Measurements from ENCODE around the gene IL3. TPM values are rescaled to one million over a fixed set of nuclear protein-coding genes. Genes with fewer than 3 reads are reported as not detected.

The IL3 gene
- total RNA-seq, 1 experiment from 2014 or later = not detected

GRCh38 chr5:132073231-132074013 lies 13.0 kb downstream of the IL3 start, which contains the start of gene CSF2:
Gene CSF2 (plus strand): TSS chr5:132073789. CDS start chr5:132073824, 35 bp downstream.
- POLR2A ChIA-PET = no interaction called here
- H3K4me1 ChIP-seq (ENCODE audit: control insufficient read depth, insufficient read depth, low read length) = peaks cover 3% of the 10 kb centered on the region; the same call in 1 of the 2 replicates
- in situ Hi-C loops (cut with HindIII; ENCODE audit: low pct_unique_long_range_greater_than_20kb, low sequenced_read_pairs) (no loop called here), intact Hi-C loops (cut with micrococcal nuclease; ENCODE audit: unreplicated experiment) (no loop called here)
- CTCF ChIA-PET = interaction anchor here (0.6 kb wide), 1 partner anchor 266 kb away, joined by 7 read pairs; no protein-coding TSS in a partner anchor
- DNase-seq (ENCODE audit: low read depth, low spot score) (no peak), ATAC-seq (peak; percentile 80)
- H3K27ac ChIP-seq (ENCODE audit: low read length) = no peak within 1 kb of the TSS
- no peak for TF ChIP-seq TCF7L2 (IDR thresholded peaks at IDR 0.05; ENCODE audit: low read depth, low read length)
- TF ChIP-seq POLR2AphosphoS5 (IDR thresholded peaks at IDR 0.05; ENCODE audit: low read depth, low read length) = no peak
- no peak for TF ChIP-seq CTCF (IDR thresholded peaks at IDR 0.05)
- TF ChIP-seq, protein P1, sequence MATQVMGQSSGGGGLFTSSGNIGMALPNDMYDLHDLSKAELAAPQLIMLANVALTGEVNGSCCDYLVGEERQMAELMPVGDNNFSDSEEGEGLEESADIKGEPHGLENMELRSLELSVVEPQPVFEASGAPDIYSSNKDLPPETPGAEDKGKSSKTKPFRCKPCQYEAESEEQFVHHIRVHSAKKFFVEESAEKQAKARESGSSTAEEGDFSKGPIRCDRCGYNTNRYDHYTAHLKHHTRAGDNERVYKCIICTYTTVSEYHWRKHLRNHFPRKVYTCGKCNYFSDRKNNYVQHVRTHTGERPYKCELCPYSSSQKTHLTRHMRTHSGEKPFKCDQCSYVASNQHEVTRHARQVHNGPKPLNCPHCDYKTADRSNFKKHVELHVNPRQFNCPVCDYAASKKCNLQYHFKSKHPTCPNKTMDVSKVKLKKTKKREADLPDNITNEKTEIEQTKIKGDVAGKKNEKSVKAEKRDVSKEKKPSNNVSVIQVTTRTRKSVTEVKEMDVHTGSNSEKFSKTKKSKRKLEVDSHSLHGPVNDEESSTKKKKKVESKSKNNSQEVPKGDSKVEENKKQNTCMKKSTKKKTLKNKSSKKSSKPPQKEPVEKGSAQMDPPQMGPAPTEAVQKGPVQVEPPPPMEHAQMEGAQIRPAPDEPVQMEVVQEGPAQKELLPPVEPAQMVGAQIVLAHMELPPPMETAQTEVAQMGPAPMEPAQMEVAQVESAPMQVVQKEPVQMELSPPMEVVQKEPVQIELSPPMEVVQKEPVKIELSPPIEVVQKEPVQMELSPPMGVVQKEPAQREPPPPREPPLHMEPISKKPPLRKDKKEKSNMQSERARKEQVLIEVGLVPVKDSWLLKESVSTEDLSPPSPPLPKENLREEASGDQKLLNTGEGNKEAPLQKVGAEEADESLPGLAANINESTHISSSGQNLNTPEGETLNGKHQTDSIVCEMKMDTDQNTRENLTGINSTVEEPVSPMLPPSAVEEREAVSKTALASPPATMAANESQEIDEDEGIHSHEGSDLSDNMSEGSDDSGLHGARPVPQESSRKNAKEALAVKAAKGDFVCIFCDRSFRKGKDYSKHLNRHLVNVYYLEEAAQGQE (IDR thresholded peaks at IDR 0.05; ENCODE audit: insufficient read depth in 1 of 2, low read depth in 2 of 2, low read length in 1 of 2) = no peak
- no peak for TF ChIP-seq SIN3A (IDR thresholded peaks at IDR 0.05; ENCODE audit: borderline replicate concordance, insufficient read depth, low read depth, low read length)
- H3K9me3 ChIP-seq (ENCODE audit: control insufficient read depth, insufficient read depth, low read depth, low read length) = no peaks in the 10 kb centered on the region
- no peaks in the 10 kb centered on the region for H3K27me3 ChIP-seq (ENCODE audit: control insufficient read depth, insufficient read depth, low read length)
- no peaks in the 10 kb centered on the region for H3K36me3 ChIP-seq (ENCODE audit: control insufficient read depth, insufficient read depth, low read length)
- no TSS peak for BruUV-seq (replicated peaks)
- H3K4me3 ChIP-seq (ENCODE audit: low read depth in 2 of 2, low read length in 2 of 2) = no peak within 1 kb of the TSS

- TF ChIP-seq SIN3A (IDR thresholded peaks at IDR 0.05; ENCODE audit: borderline replicate concordance, insufficient read depth, low read depth, low read length) (no peak), POLR2AphosphoS5 (IDR thresholded peaks at IDR 0.05; ENCODE audit: low read depth, low read length) (no peak), CTCF (IDR thresholded peaks at IDR 0.05) (no peak), TCF7L2 (IDR thresholded peaks at IDR 0.05; ENCODE audit: low read depth, low read length) (no peak)
- TF ChIP-seq, protein P1 (IDR thresholded peaks at IDR 0.05; ENCODE audit: insufficient read depth in 1 of 2, low read depth in 2 of 2, low read length in 1 of 2) = no peak
- H3K9me3 ChIP-seq (ENCODE audit: control insufficient read depth, insufficient read depth, low read depth, low read length) = no peaks in the 10 kb centered on the region
Observed at GRCh38 chr5:132074091-132074771, 13.8 kb downstream of the IL3 start.

More at GRCh38 chr5:132074091-132074771, 13.8 kb downstream of the IL3 start:
- no peak for ATAC-seq
- no peak for DNase-seq (ENCODE audit: low read depth, low spot score)
- no TSS peak for BruUV-seq (replicated peaks)
- Histone ChIP-seq H3K4me3 (ENCODE audit: low read depth in 2 of 2, low read length in 2 of 2) (no peak overlapping the region), H3K27ac (ENCODE audit: low read length) (no peak overlapping the region), H3K27me3 (ENCODE audit: control insufficient read depth, insufficient read depth, low read length) (no peaks in the 10 kb centered on the region), H3K4me1 (ENCODE audit: control insufficient read depth, insufficient read depth, low read length) (peaks cover 3% of the 10 kb centered on the region; the same call in 1 of the 2 replicates), H3K36me3 (ENCODE audit: control insufficient read depth, insufficient read depth, low read length) (no peaks in the 10 kb centered on the region)
- POLR2A ChIA-PET = no interaction called here
- CTCF ChIA-PET = interaction anchor here (0.6 kb wide), 2 partner anchors 116 to 265 kb away, joined by 4 to 7 read pairs; no protein-coding TSS in a partner anchor
- in situ Hi-C loops (cut with HindIII; ENCODE audit: low pct_unique_long_range_greater_than_20kb, low sequenced_read_pairs) = no loop called here
- intact Hi-C loops (cut with micrococcal nuclease; ENCODE audit: unreplicated experiment) = no loop called here

Data from Panc1 (cell line).